Measurements from ENCODE around the gene ANG.
A peak's percentile ranks its signal among the peaks of the same experiment; 100 is the strongest.

The ANG gene

GRCh38 chr14:20683125-20683890, 5.3 kb upstream of the ANG start (continued):
- TF ChIP-seq OSR2 (tag by site-specific recombination; IDR thresholded peaks at IDR 0.05) (peak; percentile 43; the same call in 1 of the 2 replicates), SP7 (tag by site-specific recombination; IDR thresholded peaks at IDR 0.05) (peak; percentile 66), ZNF677 (tag by site-specific recombination; IDR thresholded peaks at IDR 0.05) (no peak), ZBTB17 (tag by site-specific recombination; IDR thresholded peaks at IDR 0.05) (peak; percentile 31; the same call in 1 of the 2 replicates), ZNF843 (tag by site-specific recombination; IDR thresholded peaks at IDR 0.05) (0 out of 2 replicates have a peak, but pooled peaks have one; percentile 32), ZNF530 (tag by site-specific recombination; IDR thresholded peaks at IDR 0.05; ENCODE audit: low read depth) (no peak), ZBTB6 (tag by site-specific recombination; IDR thresholded peaks at IDR 0.05) (0 out of 2 replicates have a peak, but pooled peaks have one; percentile 8), ZNF155 (tag by site-specific recombination; IDR thresholded peaks at IDR 0.05) (no peak), IKZF3 (tag by site-specific recombination; IDR thresholded peaks at IDR 0.05) (peak; percentile 84), ZNF37A (tag by site-specific recombination; IDR thresholded peaks at IDR 0.05) (0 out of 2 replicates have a peak, but pooled peaks have one; percentile 9), ZNF214 (tag by site-specific recombination; IDR thresholded peaks at IDR 0.05; ENCODE audit: borderline replicate concordance) (no peak), ZFP69B (tag by site-specific recombination; IDR thresholded peaks at IDR 0.05) (peak; percentile 63; the same call in 1 of the 2 replicates), RBAK (tag by site-specific recombination; IDR thresholded peaks at IDR 0.05) (no peak), ZNF776 (tag by site-specific recombination; IDR thresholded peaks at IDR 0.05; ENCODE audit: borderline replicate concordance) (no peak), BCL6B (tag by site-specific recombination; IDR thresholded peaks at IDR 0.05) (no peak), ZNF362 (tag by site-specific recombination; IDR thresholded peaks at IDR 0.05) (peak; percentile 79), ZNF248 (tag by site-specific recombination; IDR thresholded peaks at IDR 0.05) (no peak), WT1 (tag by site-specific recombination; IDR thresholded peaks at IDR 0.05) (no peak), ZNF132 (tag by site-specific recombination; IDR thresholded peaks at IDR 0.05; ENCODE audit: borderline replicate concordance) (no peak), ZNF837 (tag by site-specific recombination; IDR thresholded peaks at IDR 0.05) (0 out of 2 replicates have a peak, but pooled peaks have one; percentile 41), ZNF623 (tag by site-specific recombination; IDR thresholded peaks at IDR 0.05) (0 out of 2 replicates have a peak, but pooled peaks have one; percentile 6), SCRT1 (tag by site-specific recombination; IDR thresholded peaks at IDR 0.05; ENCODE audit: borderline replicate concordance) (no peak), ZNF433 (tag by site-specific recombination; IDR thresholded peaks at IDR 0.05; ENCODE audit: low read depth) (no peak), SCRT2 (tag by site-specific recombination; IDR thresholded peaks at IDR 0.05) (no peak), FEZF1 (tag by site-specific recombination; IDR thresholded peaks at IDR 0.05) (peak; percentile 7; the same call in 1 of the 2 replicates), ZNF610 (tag by site-specific recombination; IDR thresholded peaks at IDR 0.05; ENCODE audit: borderline replicate concordance) (0 out of 2 replicates have a peak, but pooled peaks have one; percentile 19)
- TF ChIP-seq, protein P1, sequence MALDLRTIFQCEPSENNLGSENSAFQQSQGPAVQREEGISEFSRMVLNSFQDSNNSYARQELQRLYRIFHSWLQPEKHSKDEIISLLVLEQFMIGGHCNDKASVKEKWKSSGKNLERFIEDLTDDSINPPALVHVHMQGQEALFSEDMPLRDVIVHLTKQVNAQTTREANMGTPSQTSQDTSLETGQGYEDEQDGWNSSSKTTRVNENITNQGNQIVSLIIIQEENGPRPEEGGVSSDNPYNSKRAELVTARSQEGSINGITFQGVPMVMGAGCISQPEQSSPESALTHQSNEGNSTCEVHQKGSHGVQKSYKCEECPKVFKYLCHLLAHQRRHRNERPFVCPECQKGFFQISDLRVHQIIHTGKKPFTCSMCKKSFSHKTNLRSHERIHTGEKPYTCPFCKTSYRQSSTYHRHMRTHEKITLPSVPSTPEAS (tag by site-specific recombination; IDR thresholded peaks at IDR 0.05) = 0 out of 2 replicates have a peak, but pooled peaks have one; percentile 41
- TF ChIP-seq, protein P2, sequence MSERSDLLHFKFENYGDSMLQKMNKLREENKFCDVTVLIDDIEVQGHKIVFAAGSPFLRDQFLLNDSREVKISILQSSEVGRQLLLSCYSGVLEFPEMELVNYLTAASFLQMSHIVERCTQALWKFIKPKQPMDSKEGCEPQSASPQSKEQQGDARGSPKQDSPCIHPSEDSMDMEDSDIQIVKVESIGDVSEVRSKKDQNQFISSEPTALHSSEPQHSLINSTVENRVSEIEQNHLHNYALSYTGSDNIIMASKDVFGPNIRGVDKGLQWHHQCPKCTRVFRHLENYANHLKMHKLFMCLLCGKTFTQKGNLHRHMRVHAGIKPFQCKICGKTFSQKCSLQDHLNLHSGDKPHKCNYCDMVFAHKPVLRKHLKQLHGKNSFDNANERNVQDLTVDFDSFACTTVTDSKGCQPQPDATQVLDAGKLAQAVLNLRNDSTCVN (tag by site-specific recombination; optimal IDR thresholded peaks at IDR 0.05) = peak; percentile 23
- TF ChIP-seq, protein P3, sequence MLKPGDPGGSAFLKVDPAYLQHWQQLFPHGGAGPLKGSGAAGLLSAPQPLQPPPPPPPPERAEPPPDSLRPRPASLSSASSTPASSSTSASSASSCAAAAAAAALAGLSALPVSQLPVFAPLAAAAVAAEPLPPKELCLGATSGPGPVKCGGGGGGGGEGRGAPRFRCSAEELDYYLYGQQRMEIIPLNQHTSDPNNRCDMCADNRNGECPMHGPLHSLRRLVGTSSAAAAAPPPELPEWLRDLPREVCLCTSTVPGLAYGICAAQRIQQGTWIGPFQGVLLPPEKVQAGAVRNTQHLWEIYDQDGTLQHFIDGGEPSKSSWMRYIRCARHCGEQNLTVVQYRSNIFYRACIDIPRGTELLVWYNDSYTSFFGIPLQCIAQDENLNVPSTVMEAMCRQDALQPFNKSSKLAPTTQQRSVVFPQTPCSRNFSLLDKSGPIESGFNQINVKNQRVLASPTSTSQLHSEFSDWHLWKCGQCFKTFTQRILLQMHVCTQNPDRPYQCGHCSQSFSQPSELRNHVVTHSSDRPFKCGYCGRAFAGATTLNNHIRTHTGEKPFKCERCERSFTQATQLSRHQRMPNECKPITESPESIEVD (tag by site-specific recombination; IDR thresholded peaks at IDR 0.05) = no peak
- TF ChIP-seq, protein P4, sequence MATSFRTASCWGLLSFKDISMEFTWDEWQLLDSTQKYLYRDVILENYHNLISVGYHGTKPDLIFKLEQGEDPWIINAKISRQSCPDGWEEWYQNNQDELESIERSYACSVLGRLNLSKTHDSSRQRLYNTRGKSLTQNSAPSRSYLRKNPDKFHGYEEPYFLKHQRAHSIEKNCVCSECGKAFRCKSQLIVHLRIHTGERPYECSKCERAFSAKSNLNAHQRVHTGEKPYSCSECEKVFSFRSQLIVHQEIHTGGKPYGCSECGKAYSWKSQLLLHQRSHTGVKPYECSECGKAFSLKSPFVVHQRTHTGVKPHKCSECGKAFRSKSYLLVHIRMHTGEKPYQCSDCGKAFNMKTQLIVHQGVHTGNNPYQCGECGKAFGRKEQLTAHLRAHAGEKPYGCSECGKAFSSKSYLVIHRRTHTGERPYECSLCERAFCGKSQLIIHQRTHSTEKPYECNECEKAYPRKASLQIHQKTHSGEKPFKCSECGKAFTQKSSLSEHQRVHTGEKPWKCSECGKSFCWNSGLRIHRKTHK (tag by site-specific recombination; IDR thresholded peaks at IDR 0.05) = no peak
